Neural cell (in vitro differentiated cells): Measurements from ENCODE around the gene LST1. TPM values are rescaled to one million over a fixed set of nuclear protein-coding genes. Genes with fewer than 3 reads are reported as not detected.

Source experiments
- H2AFZ ChIP-seq: fragments of 200-600, 300-800 bp; sonication (generic), shearing (Covaris generic); 2 replicates; pipeline ENCODE4 v1.6.0; 2014; ENCODE audit warnings: low read depth, mild to moderate bottlenecking, antibody characterized with exemption, low read length, moderate library complexity
- H3F3A ChIP-seq: fragments of 200-600 bp; shearing (Covaris generic); 2 replicates; pipeline ENCODE4 v1.6.1; 2016; ENCODE audit warnings: mild to moderate bottlenecking, moderate library complexity, mixed read lengths, antibody characterized with exemption, low read length; ENCODE audit not compliant: insufficient read depth, poor library complexity, severe bottlenecking
- H3K27ac ChIP-seq: fragments of 200-600, 300-800 bp; sonication (generic), shearing (Covaris generic); 2 replicates; pipeline ENCODE4 v1.5.1; 2014; ENCODE audit warnings: mild to moderate bottlenecking, low read length, moderate library complexity
- H3K27me3 ChIP-seq: fragments of 300-800, 200-600 bp; sonication (generic), shearing (Covaris generic); 2 replicates; pipeline ENCODE4 v1.6.0; 2014; ENCODE audit warnings: mild to moderate bottlenecking, low read depth, low read length, moderate library complexity; ENCODE audit not compliant: insufficient read depth
- H3K36me3 ChIP-seq: fragments of 300-800, 200-600 bp; sonication (generic), shearing (Covaris generic); 2 replicates; pipeline ENCODE4 v1.5.1; 2014; ENCODE audit warnings: mild to moderate bottlenecking, antibody characterized with exemption, low read length, moderate library complexity; ENCODE audit not compliant: insufficient read depth
- H3K4me2 ChIP-seq: fragments of 300-800, 200-600 bp; sonication (generic), shearing (Covaris generic); 2 replicates; pipeline ENCODE4 v1.6.0; 2014; ENCODE audit warnings: mild to moderate bottlenecking, low read length
- H3K4me3 ChIP-seq: fragments of 300-800, 200-600 bp; sonication (generic), shearing (Covaris generic); 2 replicates; pipeline ENCODE4 v1.5.1; 2014; ENCODE audit warnings: mild to moderate bottlenecking, low read length, moderate library complexity
- H3K79me2 ChIP-seq: fragments of 200-600 bp; shearing (Covaris generic); replicated peaks from 2 replicates; pipeline ENCODE4 v1.6.0; 2014; ENCODE audit warnings: mild to moderate bottlenecking, low read length, moderate library complexity; ENCODE audit not compliant: insufficient read depth
- H3K9ac ChIP-seq: fragments of 300-800, 200-600 bp; sonication (generic), shearing (Covaris generic); 2 replicates; pipeline ENCODE4 v1.6.1; 2016; ENCODE audit warnings: mild to moderate bottlenecking, low read length, mixed read lengths
- H3K9me2 ChIP-seq: fragments of 200-600 bp; shearing (Covaris generic); 2 replicates; pipeline ENCODE4 v1.6.1; 2016; ENCODE audit warnings: mild to moderate bottlenecking, low read length, mixed read lengths; ENCODE audit not compliant: insufficient read depth
- H3K9me3 ChIP-seq: fragments of 200-600, 300-800 bp; sonication (generic), shearing (Covaris generic); 2 replicates; pipeline ENCODE4 v1.6.1; 2016; ENCODE audit warnings: mild to moderate bottlenecking, mixed run types, low read length, moderate library complexity, mixed read lengths
- H4K20me1 ChIP-seq: fragments of 200-600 bp; shearing (Covaris generic); 2 replicates; pipeline ENCODE4 v1.6.1; 2016; ENCODE audit warnings: mild to moderate bottlenecking, mixed run types; ENCODE audit not compliant: insufficient read depth
- CTCF ChIP-seq: fragments of 450-650 bp; IDR thresholded peaks from 2 replicates; pipeline ENCODE4 v1.5.1; 2014; ENCODE audit warnings: antibody characterized with exemption, mild to moderate bottlenecking, moderate library complexity; ENCODE audit not compliant: poor library complexity, severe bottlenecking
- EP300 ChIP-seq: fragments of 450-650 bp; conservative IDR thresholded peaks from 2 replicates; pipeline ENCODE4 v1.6.1; 2014; ENCODE audit warnings: antibody characterized with exemption, mild to moderate bottlenecking, moderate library complexity; ENCODE audit not compliant: poor library complexity, severe bottlenecking
- EZH2 ChIP-seq: fragments of 200-600, 300-800 bp; shearing (Covaris generic), sonication (generic); IDR thresholded peaks from 2 replicates; pipeline ENCODE4 v1.6.1; 2014; ENCODE audit warnings: antibody characterized with exemption, low read length, borderline replicate concordance, mild to moderate bottlenecking; ENCODE audit not compliant: insufficient read depth, poor library complexity, severe bottlenecking
- MXI1 ChIP-seq: fragments of 450-650 bp; conservative IDR thresholded peaks from 2 replicates; pipeline ENCODE4 v1.6.1; 2014; ENCODE audit warnings: antibody characterized with exemption, mild to moderate bottlenecking; ENCODE audit not compliant: poor library complexity, severe bottlenecking
- POLR2AphosphoS5 ChIP-seq: IDR thresholded peaks from 2 replicates; pipeline ENCODE4 v1.6.1; 2012
- RAD21 ChIP-seq: fragments of 450-650 bp; conservative IDR thresholded peaks from 2 replicates; pipeline ENCODE4 v1.6.1; 2014; ENCODE audit warnings: antibody characterized with exemption, mild to moderate bottlenecking, moderate library complexity
- REST ChIP-seq: IDR thresholded peaks from 2 replicates; pipeline ENCODE4 v1.6.1; 2012; ENCODE audit warnings: borderline replicate concordance
- SMC3 ChIP-seq: fragments of 450-650 bp; conservative IDR thresholded peaks from 2 replicates; pipeline ENCODE4 v1.6.1; 2014; ENCODE audit warnings: antibody characterized with exemption, mild to moderate bottlenecking, moderate library complexity; ENCODE audit not compliant: poor library complexity
- TAF1 ChIP-seq: IDR thresholded peaks from 2 replicates; pipeline ENCODE4 v1.6.1; 2012; ENCODE audit warnings: low read depth
- polyA plus RNA-seq: library from polyadenylated mRNA; depleted of rRNA; stranded (reverse); fragments of >200 nt; gene quantifications from 2 replicates; pipeline ENCODE4 v1.2.3, GENCODE V29; 2014

The LST1 gene
- polyA plus RNA-seq, 1 donor from 2014 or later, result not detected

- no peaks in the 10 kb centered on the region for H3F3A ChIP-seq
- no peaks in the 10 kb centered on the region for H3K27me3 ChIP-seq
- H3K9ac ChIP-seq, result no peak overlapping the region
- TF ChIP-seq CTCF (no peak), SMC3 (no peak), TAF1 (no peak), EP300 (no peak), RAD21 (no peak), REST (no peak), MXI1 (no peak), EZH2 (no peak), POLR2AphosphoS5 (no peak)
- no peaks in the 10 kb centered on the region for H3K9me2 ChIP-seq
- H3K79me2 ChIP-seq, result peaks cover 32% of the 10 kb centered on the region
- no peak overlapping the region for H2AFZ ChIP-seq
- H3K36me3 ChIP-seq, result peaks cover 5% of the 10 kb centered on the region
- H3K4me3 ChIP-seq, result no peak overlapping the region
- no peaks in the 10 kb centered on the region for H3K9me3 ChIP-seq
- no peak overlapping the region for H3K27ac ChIP-seq
- H3K4me2 ChIP-seq, result no peak overlapping the region
- no peaks in the 10 kb centered on the region for H4K20me1 ChIP-seq
Observed at GRCh38 chr6:31627690-31628287, 41.7 kb downstream of the LST1 start.

- Histone ChIP-seq H3K9me2 (no peaks in the 10 kb centered on the region), H3K9me3 (no peaks in the 10 kb centered on the region), H3K36me3 (peaks cover 5% of the 10 kb centered on the region), H2AFZ (no peak overlapping the region), H3K4me3 (no peak overlapping the region), H3F3A (no peaks in the 10 kb centered on the region), H3K79me2 (peaks cover 19% of the 10 kb centered on the region), H3K27ac (no peak overlapping the region), H4K20me1 (no peaks in the 10 kb centered on the region), H3K4me2 (no peak overlapping the region), H3K9ac (no peak overlapping the region), H3K27me3 (no peaks in the 10 kb centered on the region)
- TF ChIP-seq EP300 (no peak), SMC3 (no peak), TAF1 (no peak), POLR2AphosphoS5 (no peak), EZH2 (no peak), REST (no peak), MXI1 (no peak), CTCF (no peak), RAD21 (no peak)
Observed at GRCh38 chr6:31629014-31629413, 42.9 kb downstream of the LST1 start.
